HCEC 1CT (cell line): ENCODE results near the gene ADAMTS2.
A peak's percentile ranks its signal among the peaks of the same experiment; 100 is the strongest.

Experiments
- DNase-seq: peaks from one replicate; pipeline ENCODE4 v3.0.0-alpha.2; 2017

The ADAMTS2 gene

DNA sequence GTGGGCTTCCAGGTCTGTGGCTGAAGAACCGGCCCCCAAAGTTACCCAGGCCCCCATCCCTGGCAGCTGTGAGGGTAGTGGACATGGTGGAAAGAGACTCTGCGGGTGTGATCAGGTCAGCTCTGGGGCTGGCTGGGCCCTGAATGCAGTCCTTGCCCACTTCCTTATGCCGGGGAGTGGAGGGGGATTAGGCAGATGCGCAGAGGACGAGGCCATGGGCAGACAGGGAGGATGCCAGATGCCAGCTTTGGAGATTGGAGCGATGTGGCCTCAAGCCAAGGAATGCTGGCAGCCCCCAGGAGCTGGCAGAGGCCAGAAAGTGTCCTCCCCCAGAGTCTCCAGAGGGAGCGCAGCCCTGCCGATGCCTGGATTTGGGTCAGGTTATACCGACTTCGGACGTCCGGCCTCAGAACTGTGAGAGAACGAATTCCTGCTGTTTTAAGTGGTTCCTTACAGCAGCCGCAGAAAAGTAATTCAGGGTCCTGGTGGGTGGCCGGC lies 69.8 kb downstream of the ADAMTS2 start:
- no peak for DNase-seq

DNA sequence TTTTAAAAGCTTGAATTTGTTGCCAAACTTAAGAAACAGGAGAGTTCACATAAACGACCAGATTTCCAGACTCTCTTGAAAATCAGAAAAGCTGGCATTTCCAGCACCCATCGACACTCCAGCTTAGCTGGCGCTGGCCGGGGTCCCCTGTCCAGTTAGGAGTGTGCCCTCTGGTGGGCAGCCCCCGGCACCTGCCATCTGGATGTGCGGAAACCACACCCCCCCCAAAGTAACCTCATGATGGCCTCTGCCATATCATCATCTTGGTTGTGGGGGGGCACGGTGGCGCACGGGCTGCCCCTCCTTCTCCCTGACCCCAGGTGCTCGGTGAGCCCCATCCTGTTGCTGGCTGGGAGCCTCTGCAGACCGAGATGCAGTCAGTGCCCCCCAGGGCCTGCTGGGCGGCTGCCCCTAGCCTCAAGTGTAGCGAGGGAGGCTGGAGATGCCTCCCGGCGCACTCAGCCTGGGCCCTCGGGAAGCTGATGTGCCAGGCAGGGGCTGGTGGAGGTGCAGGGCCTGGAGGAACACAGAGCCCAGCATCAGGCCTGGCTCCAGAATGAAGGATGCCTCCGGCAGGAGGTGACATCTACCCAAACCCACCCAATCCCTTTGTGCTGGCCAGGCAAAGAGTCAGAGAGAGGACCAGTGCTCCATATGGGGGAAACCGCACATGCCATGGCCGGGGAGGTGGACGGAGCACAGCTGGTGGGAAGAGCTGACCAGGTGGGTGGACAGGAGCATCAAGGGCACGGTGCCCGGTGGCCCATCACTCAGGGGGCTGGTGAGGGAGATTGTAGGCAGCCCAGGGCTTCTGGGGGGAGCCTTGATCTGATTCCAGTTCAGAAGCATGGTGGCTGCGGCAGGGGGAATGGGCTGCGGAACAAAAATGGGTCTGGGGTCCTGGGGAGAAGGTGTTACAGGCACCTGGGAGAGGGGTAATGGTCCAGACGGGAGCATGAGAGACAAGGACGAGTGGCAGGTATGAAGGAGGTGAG lies 70.6 kb downstream of the ADAMTS2 start:
- no peak for DNase-seq

DNA sequence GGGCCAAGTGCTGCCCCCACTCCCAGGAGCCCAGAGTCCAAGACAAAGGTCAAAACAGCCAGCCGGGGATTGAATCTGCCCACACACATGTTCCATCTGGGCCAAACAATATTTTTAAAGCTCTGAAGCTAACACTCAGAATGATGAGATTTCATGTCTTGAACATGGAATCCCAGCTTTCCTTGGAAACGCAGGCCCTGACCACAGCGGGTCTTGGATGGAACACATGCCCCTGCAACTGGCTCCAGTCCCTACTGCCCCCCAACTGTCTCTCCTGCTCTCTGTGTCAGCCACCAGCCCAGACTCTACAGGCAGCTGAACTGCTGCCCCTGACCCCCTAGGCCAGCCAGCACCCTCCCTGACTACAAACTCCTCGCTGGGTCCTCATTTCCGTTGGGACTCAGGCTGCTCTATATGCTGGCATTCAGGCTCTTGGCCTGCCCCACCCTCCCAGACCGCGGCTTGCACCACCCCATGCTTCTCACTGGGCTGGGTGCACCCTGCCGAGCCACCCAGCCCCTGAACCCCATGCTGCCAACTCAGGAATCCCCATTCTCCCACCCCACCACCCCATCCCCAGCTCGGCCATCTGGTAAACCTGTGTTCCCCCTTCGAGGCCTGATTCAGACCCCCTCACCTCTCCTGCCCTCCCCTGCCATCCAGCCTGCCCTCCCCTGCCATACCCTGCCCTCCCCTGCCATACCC lies 71.7 kb downstream of the ADAMTS2 start:
- no peak for DNase-seq

DNA sequence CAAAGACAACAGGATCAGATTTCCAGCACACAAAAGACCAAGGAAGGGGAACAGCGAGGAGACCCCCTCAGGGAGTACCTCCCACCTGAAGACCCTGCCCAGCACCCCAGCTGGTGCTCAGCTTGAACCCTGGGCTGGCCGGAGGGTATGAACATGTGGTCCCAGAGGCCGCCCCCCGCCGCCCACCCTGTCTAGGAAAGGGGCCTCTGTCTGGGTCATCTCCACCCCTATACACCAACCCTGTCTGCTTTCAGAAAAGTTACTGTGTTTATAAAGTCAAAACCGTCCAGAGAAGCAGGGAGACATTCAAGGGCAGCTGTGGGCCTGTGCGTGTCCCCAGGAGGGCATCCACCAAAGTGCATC lies 72.2 kb downstream of the ADAMTS2 start:
- no peak for DNase-seq

DNA sequence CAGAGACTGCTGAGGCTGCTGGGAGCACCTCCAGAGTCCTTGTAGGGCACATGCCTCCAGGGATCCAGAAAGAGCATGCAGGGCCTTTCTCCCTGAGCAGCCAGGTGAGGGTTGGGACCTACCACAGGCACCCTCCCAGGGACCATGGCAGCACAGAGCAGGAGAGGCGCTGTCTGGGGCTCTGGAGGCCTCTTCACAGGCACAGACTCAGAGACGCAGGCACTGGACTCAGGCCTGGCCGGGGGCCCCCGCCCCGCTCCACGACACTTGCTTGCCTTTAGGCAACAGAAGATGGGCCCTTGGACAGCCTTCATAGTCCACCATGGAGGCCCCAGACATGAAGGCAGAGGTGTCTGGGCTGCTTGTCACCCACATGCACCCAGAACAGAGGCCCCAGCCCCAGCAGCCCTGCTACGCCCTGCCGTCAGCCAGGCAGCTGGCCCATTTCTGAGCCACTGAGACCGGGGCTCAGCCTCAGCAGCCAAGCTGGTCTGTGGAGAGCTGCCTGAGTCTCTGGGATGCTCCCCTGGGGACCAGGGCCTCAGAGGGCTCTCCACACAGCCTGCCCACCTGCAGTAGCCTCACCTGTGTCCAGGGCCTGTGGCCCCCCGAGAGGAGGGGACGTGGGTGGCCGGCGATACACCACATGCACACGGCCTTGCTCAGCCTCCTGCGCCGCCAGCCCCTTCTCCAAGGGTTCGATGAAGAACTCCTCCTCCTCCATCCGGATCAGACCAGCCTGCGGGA lies 72.8 kb downstream of the ADAMTS2 start:
- no peak for DNase-seq

DNA sequence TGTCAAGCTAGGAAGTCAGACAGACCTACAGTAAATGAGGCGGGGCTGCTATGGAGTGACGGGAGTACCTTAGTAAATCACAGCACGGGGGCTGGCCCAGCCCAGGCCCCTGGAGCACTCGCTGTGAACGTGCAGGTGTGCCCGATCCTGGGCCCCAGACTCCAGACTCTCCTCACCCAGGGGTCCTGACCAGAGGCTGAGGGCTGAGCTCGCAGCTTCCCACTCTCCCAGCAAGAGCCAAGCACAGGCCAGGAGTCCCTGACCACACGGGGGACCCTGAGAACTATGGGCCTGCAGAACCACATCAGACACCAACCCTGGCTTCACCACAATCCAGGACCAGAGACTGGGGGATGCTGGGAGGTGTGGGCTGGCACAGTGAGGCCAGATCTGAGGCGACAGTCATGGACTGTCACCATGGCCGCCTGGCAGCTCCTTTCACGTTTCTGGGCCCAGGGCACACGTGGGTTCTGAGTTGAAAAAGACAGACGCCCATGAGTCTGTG lies 73.4 kb downstream of the ADAMTS2 start:
- no peak for DNase-seq

DNA sequence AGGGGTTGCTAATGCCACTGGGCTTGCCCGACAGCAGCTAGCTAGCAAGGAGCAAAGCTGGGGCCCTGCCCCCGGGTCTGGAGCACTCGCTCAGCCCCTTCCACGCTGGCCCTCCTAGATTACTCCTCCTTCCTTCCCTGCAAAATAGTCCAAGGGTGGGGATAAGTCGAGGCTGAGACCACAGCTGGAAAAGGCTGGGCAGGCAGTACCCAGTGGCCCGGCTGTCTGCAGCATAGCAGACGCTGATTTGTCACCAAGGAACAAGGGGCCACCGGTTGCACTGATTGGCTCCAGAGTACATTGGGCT lies 73.9 kb downstream of the ADAMTS2 start:
- no peak for DNase-seq

DNA sequence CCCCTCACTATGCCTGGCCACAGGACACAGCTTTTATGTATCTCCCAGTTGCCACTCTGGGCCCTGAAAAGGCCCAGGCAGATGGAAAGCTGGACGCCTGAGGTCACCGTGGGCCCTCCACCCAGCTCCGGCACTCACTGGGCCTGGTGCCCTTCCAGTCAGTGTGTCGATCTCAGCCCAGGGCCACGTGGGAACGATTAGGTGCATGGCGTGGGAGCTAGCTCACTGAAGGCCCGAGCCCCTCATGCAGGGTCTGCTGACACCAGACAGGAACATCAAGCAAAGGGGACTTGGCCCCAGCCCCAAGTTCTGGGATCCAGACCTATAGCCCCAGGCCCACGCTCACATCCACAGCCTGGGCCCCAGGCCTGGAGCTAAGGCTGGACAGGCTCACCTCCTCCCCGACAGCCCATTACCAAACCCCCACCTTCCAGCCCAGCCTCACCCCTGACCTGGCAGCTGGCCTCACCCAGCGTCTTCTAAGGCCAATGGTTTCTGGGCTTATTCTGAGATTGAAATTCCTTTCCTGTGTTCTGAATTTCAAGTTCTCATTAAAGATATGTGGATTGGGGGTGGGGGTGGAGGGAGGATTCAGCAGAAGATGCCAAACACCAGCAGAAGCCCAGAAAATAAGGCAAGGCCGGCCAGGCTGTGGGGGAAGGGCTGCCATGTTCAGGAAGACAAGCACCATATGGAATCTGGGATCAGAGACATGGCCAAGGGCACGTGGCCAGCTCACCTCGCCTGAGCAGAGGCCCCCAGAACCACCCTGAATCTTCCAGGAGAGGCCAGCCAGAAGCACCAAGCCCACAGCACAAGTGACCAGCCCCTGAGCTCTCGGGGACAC lies 74.5 kb downstream of the ADAMTS2 start:
- no peak for DNase-seq

DNA sequence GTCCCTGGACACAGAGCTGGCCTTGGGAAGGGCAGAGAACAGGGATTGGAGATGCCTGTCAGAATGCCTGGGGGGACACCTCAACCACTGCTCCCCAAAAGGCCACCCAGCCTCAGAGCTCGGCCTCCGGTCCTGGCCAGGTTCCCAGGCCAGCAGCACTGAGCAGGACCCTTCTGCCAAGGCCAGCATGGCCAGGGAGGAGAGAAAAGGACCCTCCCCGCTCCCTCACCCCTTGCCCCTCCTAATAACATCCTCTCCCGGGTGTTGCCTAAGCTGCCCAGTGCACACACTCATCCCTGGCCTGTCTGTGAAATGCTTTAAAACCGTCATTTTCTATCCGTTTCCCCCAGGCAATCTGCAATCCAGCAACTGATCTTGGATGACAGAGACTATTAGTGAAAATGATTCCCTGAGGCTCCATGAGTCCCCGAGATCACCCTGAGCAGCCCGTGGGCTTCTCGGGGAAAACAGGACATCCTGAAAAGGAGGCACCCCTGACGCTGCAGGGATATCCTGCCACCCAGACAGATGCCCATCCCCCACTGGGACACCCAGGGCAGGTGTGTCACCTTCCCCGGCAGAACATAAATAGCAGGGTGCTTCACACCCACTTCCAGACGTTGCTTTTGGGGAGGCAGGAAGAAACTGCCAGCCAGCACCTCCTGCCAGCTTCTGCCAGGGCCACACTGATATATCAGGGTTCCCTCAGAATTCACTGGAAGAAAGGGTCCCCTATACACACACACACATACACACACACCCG lies 75.3 kb downstream of the ADAMTS2 start:
- no peak for DNase-seq

DNA sequence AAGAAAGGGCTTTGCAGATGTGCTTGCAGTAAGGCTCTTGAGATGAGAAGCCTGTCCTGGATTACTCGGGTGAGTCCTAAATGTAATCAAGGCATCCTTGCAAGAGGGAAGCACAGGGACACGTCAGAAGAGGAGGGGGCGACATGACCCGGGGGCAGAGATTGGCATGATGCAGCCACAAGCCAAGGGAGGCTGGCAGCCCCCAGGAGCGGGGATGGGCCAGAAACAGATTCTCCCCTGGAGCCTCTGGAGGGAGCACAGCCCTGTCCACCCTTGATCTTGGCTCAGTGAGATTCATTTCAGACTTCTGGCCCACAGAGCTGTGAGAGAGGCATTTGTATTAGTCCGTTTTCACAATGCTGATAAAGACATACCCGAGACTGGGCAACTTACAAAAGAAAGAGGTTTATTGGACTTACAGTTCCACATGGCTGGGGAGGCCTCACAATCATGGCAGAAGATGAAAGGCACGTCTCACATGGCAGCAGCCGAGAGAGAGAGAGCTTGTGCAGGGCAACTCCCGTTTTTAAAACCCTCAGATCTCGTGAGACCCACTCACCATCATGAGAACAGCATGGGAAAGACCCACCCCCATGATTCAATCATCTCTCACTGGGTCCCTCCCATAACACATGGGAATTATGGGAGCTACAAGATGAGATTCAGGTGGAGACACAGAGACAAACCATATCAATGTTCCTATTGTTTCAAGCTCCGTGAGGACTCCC lies 76.1 kb downstream of the ADAMTS2 start:
- DNase-seq = no peak

DNA sequence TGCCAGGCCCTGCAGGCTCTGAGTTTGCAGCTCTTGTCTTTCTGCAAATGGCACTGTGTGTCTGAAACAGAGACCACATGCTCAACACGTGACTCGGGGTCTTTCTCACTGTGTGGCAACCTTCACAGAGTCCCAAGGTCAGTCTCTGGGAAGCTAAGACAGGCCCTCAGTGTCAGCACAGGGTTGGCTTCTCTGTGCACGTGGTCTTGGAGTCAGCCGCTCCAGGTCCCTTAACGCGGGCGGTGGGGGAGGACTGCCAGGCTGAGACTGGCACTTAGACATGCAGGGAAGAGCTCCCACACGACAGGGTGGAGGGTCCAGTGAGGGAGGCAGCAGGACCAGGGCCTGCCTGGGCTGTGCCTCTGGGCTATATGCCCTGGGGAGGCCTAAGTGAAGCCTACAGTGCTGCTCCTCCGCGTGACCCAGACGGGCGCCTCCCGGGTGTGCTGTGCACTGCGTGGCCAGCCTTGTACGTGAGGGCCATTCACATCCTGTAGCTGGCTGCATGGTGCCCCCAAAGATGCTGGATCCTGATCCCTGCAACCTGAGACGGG lies 76.8 kb downstream of the ADAMTS2 start:
- no peak for DNase-seq

DNA sequence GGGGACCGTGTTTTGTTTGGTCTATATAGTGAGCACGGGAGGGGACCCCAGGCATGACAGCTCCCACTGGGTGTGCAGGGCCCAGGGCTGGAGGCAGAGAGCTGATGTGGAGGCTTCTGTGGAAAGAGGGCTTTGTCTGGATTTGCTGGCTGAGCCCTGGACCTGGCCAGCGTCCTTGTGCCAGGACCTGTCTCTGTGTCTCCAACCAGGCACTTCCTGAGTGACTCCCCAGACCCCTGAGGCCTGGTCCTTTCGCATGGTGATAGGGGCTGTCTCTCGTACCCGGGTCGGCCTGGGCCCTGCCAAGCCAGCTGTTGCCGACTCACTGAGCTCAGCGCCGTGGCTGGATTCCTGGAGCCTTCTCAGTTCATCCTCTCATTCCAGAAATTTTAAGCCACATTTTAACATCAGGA lies 77.6 kb downstream of the ADAMTS2 start:
- DNase-seq = no peak

DNA sequence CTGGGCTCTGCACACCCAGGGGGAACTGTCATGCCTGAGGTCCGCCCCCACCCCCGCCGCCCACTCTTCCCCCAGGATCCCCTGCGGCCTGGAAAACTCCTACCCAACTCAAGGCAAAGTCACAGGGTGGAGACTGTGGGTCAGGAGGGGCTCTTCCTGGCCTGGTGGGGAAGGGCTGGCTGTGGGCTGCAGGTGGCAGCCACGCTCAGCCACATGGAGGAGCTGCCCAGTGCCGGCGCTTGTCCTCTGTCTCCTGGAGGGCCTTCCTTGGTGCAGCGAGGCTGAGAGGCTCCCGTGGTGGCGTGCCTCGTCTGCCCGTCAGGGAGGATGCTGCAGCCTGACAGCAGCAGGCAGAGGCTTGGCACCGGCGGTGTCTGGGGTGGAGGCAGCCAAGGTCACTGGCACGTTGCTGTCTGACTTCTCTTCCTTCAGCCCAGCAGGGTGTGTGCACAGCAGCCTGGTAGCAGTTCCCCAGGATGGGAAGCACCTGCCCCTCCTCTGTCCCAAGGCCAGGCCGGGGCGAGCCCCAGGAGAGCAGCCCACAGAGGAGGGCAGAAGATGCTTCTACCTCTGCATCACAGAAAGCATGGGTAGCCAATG lies 78.1 kb downstream of the ADAMTS2 start:
- DNase-seq = no peak

DNA sequence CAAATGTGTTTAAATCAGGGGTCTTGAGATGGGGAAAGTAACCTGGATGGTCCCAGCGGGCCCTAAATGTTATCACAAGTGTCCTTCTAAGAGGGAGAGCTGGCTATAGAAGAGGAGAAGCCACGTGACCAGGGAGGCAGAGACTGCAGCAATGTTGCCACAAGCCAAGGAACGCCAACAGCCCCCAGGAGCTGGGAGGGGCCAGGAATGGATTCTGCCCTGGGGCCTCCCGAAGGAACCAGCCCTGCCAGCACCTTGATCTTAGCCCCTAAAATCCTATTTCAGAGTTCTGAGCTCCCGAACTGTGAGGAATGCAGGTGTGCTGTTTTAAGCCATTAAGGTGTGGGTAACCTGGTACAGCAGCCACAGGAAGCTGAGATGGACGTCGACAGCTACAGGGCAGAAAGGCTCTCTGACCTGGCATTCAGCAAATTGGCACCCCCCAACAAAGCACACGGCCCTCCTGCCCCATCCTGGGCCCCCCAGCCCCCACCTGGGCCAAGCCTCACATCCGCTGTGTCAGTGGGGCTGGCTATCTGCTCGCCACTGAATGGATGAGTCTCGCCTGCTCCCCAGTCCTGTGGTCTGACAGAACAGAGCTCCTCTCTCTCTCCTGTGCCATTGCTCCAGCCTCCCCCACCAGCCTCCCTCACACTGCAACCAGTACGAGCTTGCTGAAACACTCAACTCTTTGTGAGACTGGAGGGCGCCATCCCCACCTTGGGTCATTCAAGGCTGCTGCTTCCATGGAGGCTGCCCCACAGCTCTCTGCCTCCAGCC lies 78.8 kb downstream of the ADAMTS2 start:
- no peak for DNase-seq

DNA sequence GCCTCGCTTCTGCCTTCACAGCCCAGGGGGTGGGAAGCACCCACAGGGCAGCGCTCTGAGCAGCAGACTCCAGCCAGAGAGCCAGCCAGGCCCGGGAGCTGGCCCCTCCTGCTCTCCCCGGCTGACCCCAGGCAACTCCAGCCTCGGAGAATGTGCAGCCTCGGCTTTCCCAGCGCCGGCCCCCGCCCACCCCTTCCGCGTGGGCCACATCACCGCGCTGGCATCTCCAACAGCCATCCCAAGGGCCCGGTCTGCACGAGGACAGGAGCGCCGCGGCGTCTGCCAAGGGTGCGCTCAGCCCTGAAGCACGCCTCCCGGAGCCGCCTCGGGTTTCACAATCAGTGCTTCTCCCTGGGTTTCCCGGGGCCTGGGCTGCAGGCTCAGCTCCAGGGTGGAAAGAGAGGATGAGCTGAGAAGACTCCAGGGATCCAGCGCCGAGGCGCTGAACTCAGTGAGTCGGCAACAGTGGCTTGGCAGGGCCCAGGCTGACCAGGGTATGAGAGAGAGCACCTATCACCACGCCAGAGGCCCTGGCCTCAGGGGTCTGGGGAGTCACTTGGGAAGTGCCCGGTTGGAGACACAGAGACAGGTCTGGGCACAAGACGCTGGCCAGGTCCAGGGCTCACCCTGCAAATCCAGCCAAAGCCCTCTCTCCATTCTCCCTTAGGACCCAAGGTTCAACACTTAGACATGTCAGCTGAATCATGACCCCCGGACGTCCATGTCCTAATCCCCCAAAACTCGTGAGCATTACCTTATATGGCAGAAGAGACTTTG lies 79.6 kb downstream of the ADAMTS2 start:
- peak; percentile 99 for DNase-seq

DNA sequence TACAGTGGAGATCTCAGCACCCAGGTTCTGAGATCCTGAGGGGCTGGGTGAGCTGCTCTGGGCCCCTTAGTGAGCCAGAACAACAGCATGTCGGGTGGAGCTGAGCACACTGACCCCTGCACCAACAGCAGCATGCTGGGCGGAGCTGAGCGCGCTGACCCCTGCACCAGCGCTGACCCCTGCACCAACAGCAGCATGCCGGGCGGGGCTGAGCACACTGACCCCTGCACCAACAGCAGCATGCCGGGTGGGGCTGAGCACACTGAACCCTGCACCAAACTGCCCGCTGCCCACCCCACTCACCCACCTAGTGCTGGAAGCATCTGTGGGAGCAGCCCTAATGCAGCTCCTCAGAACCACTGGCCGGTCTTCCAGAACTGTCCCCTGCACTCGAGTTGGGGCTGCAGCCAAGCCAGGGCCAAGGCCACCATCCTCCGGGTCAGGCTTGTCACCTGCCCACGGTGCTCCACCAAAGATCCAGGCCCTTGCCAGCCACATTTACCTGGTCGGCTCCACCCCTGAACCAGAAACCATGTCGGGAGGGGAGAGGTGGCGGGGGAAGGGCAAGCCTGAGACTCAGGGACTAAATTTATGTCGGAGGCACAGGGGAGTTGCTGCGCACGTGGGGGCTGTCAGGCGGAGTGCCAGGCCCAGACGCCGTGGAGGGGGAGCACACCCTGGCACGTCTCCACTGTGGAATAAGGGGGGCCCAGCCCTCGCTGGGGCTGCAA lies 80.3 kb downstream of the ADAMTS2 start:
- DNase-seq = no peak

DNA sequence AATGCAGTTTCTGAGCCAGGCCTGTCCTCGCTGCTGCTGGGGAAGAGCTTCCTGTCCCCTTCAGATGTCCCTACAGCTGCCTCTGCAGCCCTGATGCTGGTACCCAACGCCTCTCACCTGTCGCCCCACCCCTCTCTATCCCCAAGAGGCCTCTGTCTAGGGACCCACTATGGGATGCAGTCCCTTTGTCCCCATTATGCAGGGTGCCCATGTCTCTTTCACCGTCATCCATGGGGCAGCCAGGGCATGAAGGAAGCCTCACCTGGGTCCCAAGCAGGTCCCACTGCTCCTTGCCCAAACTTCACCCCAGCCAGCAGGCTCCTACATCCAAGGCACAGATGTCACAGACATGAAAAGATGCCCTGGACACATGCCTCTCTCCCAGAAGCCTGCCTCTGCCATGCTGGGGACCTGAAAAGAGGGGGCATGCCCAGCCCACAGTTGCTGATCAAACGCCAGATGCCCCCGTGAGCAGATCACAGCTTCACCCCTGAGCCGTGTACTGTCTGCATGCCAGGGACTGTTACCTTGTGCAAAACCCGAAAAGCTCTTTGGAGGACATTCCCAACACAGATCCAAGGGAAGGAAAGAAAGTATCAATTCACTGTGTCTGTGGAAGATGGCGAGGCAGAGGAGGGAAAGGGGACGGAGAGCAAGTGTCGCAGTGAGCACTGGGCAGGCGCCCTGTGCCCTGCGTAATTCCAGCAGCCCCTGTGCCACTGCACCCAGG lies 81.0 kb downstream of the ADAMTS2 start:
- no peak for DNase-seq
